Peyer's patch (tissue), 4 donors: ENCODE measurements around the gene TGFB1I1.

ENCODE experiments used
- POLR2A ChIP-seq, 2 donors: fragments of 450-650 bp; IDR thresholded peaks; one replicate each; pipeline ENCODE4 v1.5.1; 2017; ENCODE audit warnings: antibody characterized with exemption in 2 of 2, mild to moderate bottlenecking in 2 of 2, moderate library complexity in 2 of 2
- TF ChIP-seq, protein P1 (sequence below), 6 experiments: fragments of 450-650 bp in 4 of 6; fragments of 200-600 bp in 2 of 6; sonication (generic) in 1 of 6; IDR thresholded peaks; one replicate each; pipeline ENCODE4 v1.5.1; 2017 to 2019; ENCODE audit warnings: antibody characterized with exemption in 6 of 6, mild to moderate bottlenecking in 3 of 6, moderate library complexity in 1 of 6

DNA sequence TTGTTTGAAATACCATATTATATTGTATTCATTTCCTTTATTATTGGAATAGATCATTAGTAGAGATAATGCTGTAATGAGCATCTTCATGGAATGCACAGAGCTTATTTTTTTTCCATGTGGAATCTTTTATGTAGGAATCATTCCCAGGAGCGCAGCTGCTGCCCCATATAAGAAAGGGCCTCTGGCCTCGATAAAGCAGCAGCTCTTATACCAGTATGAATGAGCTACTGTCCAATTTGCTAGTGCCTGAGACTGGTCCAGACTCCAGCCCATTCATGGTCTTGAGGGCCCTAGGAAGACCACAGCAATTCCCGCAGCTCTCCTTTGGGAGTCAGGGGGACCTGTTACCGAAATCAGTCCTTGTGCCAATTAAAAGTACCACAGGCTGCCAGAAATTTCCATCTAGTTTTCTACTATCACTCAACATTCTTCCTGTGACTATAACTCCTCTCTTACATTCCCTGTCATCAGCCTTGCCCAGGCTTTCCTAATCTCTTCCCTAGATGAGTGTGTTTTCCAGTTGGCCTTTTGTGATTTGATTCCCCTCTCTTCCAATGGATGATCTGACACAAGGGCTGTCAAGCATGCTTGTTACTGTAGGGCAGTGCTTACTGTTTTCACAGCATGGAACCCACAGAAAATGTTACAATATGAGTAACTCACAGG, 31.3 kb upstream of the TGFB1I1 start:
- TF ChIP-seq, protein P1, sequence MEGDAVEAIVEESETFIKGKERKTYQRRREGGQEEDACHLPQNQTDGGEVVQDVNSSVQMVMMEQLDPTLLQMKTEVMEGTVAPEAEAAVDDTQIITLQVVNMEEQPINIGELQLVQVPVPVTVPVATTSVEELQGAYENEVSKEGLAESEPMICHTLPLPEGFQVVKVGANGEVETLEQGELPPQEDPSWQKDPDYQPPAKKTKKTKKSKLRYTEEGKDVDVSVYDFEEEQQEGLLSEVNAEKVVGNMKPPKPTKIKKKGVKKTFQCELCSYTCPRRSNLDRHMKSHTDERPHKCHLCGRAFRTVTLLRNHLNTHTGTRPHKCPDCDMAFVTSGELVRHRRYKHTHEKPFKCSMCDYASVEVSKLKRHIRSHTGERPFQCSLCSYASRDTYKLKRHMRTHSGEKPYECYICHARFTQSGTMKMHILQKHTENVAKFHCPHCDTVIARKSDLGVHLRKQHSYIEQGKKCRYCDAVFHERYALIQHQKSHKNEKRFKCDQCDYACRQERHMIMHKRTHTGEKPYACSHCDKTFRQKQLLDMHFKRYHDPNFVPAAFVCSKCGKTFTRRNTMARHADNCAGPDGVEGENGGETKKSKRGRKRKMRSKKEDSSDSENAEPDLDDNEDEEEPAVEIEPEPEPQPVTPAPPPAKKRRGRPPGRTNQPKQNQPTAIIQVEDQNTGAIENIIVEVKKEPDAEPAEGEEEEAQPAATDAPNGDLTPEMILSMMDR (IDR thresholded peaks at IDR 0.05), result no peak
- TF ChIP-seq POLR2A (IDR thresholded peaks at IDR 0.05), result no peak
